Measurements from ENCODE around the gene ILRUN.
"Not testable (repeated sequence)": the region's sequence is repeated elsewhere in the genome, so short reads cannot be mapped to it uniquely, and the experiment has no call there.

ILRUN gene

DNA sequence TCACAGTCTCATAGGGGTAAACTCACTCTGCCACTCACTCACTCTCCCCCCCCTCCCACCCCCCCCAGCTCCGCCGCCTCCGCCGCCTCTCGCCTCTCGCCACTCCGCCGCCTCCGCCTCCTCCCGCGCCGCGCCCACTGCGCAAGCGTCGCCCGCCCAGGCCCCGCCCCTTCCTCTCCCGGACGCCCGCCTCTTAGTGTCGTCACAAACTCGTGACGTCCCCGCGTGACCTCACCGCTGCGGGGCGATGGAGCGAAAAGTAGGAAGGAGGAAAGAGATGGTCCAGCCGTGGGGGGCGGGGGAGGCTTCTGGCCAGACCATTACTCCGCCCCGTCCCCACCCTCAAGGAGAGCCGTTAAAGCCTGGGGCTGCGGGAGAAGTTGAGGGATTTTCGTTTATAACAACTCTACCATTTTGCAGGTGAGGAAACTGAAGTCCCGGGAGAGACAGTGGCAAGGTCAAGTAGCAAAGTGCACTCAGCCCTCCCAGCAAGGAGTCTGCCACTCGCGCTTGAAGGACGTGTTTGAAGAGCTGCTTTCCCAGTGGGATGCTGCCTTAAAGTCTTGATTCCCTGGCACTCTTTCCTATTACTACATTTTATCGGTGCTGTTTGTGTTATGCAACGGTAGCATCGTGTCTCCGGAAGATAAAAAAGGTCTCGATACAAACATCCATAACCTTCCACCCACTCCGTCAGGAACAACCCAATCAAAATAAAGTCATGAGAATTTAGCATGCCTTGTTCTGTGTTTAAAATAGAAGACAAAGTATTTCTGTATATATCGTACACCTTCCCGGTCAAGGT, at the start of gene ILRUN:
Gene ILRUN, minus strand, starts transcription at position 29 of the 805 bp plus-strand sequence. CDS start 164 bp downstream, outside the sequence.
- peak; percentile 86 to 94 for DNase-seq

DNA sequence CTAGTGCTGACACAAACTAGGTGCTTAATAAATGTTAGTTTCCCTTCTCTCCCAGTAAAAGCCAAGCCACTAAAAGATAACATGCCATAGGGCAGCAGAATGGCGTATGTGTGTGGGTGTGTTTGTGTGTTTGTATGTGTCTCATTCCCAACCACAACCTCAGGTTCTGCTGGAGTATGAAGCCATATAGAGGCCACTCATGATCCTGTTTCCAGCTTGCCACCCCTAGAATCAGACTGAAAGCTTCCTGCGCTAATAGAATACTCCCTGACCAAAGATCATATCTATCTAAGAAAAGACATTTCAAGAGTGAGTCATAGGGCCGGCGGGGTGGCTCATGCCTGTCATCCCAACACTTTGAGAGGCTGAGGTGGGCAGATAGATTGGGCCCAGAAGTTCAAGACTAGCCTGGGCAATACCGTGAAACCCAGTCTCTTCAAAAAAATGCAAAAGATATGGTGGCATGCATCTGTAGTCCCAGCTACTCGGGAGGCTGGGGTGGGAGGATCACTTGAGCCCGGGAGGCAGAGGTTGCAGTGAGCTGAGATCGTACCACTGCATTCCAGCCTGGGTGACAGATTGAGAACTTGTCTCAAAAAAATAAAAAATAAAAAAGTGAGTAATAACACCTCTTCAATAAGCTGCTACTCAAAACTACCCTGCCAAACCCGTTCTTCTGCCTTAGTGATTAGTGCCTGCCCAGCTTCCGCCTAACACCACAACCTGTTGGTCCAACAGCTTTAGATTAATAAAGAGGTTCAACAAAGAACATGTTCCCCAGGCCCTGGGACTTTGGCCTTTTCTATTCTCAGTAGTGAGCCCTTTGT, 48.9 kb upstream of the ILRUN start:
- no peak for DNase-seq

DNA sequence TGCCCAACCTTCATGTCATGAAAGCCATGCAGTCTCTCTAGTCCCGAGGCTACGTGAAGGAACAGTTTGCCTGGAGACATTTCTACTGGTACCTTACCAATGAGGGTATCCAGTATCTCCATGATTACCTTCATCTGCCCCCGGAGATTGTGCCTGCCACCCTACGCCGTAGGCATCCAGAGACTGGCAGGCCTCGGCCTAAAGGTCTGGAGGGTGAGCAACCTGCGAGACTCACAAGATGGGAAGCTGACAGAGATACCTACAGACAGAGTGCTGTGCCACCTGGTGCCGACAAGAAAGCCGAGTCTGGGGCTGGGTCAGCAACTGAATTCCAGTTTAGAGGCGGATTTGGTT, 47.7 kb upstream of the ILRUN start:
- not testable (repeated sequence) for DNase-seq

DNA sequence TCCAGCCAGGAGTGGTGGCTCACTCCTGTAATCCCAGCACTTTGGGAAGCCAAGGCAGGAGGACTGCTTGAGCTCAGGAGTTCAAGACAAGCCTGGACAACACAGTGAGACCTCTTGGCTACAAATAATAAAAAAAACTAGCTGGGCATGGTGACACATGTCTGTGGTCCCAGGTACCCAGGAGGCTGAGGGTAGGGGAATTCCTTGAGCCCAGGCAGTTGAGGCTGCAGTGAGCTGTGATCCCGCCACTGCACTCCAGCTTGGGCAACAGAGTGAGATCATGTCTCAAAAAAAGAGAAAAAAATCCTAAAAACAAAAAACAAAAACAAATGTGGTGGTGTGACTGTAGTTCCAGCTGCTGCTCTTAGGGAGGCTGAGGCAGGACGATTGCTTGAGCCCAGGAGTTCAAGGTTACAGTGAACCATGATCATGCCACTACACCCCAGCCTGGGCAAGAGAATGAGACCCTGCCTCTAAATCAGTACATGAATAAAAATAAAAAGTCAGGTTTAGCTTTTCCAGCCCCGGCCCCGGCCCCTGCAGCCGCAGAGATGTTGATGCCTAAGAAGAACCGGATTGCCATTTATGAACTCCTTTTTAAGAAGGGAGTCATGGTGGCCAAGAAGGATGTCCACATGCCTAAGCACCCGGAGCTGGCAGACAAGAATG, 47.2 kb upstream of the ILRUN start:
- no peak for DNase-seq

DNA sequence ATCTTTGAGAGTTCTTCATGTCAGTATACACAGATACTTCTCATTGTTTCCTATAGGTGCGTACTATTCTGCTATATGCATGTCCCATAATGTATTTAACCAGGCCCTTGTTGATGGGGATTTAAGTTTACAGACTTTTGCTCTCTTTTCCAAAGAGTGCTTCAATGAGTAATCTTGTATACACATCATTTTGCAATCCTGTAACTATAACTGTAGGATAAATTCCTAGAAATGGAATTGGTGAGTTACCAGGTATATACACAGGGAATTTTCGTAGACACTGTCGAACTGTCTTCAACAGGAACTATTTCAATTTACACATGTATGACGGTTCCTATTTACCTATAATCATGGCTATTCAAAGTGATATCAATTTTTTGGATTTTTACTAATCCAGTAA, 45.5 kb upstream of the ILRUN start:
- no peak for DNase-seq

DNA sequence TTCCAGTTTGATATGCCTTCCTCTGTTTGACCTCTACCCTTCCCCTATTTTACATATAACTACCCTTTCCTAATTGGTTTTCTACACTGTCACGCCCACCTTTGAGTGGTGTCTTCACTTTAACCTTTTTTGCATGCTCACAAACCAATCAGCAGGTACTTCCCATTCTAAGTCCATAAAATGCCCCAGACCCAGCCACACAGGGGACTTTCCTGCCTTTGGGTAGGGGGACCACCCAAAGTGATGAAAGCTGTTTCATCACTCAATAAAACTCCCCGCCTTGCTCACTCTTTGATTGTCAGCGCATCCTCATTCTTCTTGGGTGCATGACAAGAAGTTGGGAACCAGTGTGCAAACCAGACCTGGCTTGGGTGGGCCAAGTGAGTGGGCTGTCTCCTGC, 40.3 kb upstream of the ILRUN start:
- no peak for DNase-seq

DNA sequence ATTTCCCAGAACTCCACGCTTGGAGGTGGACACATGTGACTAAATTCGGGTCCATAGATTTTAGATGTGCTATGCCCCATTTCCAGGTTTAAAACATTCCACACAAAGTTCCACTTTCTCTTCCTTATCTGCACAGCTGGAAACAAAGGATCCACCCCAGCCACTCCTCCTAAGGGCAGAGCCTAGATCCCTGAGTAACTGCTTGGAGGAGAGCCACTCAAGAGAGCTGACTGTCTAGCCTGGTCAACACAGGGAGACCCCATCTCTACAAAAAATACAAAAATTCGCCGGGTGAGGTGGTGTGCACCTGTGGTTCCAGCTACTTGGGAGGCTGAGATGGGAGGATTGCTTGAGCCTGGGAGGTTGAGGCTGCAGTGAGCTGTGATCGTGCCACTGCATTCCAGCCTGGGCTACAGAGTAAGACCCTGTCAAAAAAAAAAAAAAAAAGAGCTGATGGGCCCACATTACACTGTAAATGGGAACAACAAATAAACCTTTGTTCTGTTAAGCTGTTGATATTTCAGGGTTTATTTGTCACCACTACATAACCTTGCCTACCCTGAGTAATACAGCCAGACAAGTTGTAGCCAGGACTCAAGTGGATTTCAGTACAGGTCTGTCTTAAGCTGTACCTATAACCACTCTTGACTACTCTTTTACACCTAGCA, 35.0 kb upstream of the ILRUN start:
- no peak for DNase-seq

DNA sequence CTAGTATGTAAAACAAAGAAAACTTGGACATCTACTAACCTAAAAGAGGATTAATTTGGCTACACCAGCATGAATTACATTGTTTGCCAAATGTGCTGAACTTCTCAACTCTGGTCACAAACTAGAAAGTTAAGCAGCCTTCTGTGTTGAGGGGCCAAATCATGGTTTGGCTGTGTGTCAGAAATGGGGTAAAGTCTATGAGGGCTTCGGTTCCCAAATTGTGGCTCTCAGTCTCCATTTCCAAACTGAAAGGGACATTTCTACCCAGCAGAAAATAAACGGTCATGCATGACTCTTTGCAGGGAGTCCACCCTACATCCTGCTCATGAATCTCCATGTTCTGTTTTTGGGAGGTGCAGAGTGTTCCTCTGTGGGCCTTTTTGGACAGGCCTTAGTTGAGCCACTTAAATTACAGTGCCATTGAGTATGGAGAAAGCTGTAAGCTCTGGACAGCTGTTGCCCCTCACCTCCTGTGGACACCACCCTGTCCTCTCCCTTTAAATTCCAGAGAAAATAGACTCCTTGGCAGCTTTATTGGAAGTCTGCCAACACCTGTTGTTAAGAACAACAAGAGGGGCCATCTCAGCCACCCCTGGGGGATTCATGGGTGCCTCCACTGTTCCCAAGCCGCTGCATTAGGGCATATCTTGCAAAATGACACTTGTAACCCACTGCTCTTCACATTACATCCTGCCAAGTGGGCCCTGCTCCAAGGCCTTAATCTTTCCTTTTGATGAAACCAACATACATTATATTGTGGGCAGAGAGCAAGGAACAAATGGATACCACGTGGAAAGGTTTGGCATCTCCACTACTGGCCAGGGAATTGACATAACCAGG, 33.3 kb upstream of the ILRUN start:
- DNase-seq, result no peak

DNA sequence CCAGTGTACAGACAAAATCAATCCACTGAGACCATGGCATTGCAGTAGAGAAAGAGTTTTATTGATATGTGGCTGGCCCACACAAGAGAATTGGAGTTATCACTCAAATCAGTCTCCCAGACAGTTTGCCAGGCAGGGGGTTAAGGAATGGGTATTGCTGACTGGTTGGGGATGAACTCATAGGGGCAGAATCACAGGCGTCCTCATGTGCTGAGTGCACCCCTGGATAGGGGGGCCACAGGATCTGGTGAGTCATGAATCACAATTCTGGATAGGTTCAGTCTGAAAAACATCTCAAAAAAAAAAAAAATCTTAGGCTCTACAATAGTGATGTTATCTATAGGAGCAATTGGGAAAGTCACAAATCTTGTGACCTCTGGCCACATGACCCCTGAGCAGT, 29.5 kb upstream of the ILRUN start:
- DNase-seq, result no peak

DNA sequence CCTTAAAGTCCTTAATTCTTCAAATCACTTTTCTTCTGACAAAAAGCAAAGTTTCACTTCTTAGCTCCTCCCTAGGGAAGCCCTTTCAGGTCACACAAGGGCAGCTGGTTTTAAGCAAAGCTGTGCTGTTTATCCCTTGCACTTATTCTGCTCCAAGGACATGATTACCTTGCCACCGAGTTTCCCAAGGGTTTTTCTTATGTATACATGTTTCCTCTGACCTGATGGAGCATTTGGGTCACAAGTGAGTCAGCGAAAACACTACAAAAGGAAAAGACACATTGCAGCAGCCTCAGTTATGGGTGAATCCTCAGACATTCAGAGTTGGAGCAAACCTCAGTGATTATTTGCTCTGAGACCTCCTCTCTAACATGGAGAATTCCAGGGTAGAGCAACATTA, 26.6 kb upstream of the ILRUN start:
- no peak for DNase-seq

DNA sequence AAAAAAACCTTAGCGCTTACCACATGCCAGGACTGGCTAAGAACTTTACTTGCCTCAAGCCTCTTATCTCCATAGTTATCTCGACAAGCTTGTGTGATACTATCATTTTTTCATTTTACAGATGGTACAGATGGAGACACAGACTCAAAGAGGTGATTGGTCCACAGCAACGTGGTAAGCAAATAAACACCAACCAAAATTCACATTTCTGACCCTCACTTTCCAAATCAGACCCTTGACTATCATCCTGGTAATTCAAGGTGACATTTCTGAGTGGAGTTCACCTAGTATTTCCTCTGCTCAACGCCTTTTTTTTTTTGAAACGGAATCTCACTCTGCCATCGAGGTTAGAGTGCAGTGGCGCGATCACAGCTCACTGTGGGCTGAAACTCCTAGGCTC, 25.9 kb upstream of the ILRUN start:
- no peak for DNase-seq

DNA sequence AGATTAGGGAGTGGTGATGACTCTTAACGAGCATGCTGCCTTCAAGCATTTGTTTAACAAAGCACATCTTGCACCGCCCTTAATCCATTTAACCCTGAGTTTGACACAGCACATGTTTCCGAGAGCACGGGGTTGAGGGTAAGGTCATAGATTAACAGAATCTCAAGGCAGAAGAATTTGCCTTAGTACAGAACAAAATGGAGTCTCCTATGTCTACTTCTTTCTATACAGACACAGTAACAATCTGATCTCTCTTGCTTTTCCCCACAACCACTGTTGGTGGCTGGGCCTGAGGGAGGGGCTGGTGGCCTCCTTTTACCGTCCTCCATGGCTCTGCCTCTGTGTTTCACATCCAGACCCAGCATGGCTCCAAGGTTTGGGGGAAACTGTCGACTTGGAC, 23.6 kb upstream of the ILRUN start:
- not testable (repeated sequence) for DNase-seq

DNA sequence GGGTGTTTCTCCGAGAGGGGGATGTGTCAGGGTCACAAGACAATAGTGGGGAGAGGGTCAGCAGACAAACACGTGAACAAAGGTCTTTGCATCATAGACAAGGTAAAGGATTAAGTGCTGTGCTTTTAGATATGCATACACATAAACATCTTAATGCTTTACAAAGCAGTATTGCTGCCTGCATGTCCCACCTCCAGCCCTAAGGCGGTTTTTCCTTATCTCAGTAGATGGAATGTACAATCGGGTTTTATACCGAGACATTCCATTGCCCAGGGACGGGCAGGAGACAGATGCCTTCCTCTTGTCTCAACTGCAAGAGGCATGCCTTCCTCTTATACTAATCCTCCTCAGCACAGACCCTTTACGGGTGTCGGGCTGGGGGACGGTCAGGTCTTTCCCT, 23.1 kb upstream of the ILRUN start:
- not testable (repeated sequence) for DNase-seq

DNA sequence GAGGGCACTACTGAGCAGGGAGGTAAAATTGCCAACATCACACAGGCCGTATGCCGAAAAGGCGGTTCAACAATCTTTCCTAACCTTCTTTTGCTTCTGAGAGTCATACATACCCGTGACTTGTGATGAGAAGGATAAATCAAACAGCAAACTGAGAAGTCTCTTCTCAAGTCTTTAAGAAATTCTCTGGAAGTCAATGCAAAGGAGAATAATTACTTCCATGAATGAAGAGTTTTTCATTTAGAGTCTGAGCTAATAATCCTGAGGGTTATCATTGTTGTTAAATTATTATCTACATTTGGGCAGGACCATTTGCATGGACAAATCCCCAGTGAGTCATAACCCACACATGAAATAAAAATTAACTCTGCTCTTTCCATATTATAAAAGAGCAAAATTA, 22.4 kb upstream of the ILRUN start:
- DNase-seq, result no peak

DNA sequence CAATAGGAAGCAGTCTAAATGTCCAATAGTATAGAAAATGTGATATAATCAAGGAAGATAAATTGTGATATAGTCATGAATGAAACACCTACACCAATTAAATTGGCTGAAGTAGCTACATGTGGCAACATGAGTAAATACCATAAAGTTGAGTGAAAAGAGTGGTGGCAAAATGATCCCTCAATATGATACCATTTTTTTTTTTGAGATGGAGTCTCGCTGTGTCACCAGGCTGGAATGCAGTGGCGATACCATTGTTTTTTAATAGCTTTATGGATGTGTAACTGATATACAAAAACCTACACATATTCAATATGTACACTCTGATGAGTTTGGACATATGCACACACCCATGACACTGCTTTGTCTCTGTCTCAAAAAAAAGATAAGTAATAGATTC, 20.9 kb upstream of the ILRUN start:
- no peak for DNase-seq

DNA sequence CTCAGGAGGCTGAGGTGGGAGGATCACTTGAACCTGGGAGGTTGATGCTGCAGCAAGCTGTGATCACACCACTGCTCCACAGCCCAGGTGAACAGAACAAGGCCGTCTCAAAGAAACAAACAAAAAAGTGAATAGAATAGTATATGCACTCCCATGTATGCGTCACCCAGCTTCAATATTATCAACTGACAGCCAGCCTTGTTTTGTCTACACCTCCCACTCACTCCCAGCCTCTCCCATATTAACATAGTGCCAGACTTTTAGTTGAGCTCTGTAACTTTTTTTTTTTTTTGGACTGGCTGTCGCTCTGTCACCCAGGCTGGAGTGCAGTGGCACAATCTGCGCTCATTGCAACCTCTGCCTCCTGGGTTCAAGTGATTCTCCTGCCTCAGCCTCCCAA, 18.1 kb upstream of the ILRUN start:
- no peak for DNase-seq

DNA sequence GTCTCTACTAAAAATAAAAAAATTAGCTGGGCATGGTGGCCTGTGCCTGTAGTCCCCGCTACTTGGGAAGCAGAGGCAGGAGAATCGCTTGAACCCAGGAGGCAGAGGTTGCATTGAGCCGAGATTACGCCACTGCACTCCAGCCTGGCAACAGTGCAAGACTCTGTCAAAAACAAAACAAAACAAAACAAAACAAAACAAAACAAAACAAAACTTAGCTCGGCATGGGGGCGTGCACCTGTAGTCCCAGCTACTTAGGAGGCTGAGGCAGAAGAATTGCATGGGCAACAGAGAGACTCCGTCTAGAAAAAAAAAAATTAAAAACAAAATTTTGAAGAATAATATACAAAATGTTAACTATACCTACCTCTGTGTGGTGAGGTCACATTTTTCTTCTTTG, 16.3 kb upstream of the ILRUN start:
- not testable (repeated sequence) for DNase-seq

DNA sequence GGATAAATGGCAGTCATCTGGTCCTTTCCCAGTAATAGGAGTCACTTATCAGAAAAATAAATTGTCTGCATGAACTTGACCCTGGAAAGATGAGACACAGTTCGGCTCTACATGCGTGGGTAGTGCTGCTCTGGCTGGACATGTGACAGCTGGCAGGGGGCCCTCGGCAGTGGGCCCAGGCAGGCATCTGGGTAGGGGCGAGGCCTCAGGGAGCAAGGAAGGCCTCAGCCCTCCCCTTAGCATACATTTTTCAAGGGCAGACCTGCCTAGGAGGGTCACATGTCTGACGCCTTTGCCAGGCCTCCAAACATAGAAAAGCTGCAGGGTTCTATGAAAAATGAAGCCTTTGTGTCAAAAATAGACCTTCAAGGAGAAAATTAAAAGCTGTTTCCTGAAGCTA, 12.8 kb upstream of the ILRUN start:
- no peak for DNase-seq

DNA sequence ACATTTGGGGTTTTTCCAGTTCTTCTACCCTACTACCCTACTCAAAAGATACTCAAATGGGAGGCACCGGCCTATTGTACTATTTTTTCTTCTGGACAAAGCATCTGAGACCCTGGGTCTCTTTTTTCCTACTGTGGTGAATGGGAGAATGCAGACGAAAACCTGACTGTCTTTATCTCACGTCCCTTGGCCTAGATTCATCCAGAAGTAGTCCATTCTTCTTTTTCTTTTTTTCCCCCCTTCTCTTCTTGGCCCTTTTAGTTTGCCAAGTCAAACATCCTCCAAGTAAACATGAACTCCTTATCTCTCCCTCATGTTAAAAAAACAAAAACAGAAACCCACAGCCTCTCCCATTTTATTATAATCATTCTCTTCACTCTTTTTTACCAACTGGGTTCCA, 8.7 kb upstream of the ILRUN start:
- DNase-seq, result no peak

DNA sequence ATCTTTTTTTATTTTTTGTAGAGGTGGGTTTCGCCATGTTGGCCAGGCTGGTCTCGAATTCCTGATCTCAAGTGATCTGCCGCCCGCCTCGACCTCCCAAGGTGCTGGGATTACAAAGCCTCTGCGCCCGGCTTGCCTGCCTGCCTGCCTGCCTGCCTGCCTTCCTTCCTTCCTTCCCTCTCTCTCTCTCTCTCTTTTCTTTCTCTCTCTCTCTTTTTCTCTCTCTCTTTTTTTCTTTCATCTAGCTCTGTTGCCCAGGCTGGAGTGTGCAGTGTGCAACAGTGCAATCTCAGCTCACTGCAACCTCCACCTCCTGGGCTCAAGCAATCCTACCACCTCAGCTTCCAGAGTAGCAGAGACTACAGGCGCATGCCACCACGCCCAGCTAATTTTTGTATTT, 4.6 kb upstream of the ILRUN start:
- DNase-seq, result no peak

DNA sequence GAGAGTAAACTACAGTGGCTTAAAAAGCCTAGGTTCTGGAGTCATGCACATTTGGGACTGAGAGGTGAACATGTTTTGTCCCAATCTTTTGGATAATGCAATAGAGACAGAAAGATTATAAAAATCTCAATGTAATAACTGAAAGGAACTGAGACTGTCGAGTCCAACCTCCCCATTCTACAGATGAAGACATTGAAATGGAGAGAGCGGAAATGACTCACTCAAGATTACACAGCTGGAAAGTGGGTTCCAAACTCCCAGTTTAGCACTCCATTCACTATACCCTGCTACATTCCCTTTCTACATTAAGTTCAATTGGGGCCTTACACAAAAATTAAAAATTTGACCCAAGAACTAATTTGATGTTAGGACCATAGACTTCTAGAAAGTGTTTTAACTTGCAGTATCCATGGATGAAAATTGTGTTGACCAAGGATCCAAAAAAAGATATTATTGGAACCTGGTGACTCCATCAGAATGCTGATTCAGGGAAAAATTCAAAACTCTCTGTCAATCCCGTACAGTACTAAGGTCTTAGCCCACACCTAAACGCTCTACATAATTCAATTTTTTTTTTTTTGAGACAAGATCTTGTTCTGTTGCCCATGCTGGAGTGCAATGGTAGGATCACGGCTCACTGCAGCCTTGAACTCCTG, 1.5 kb upstream of the ILRUN start:
- DNase-seq, result no peak

DNA sequence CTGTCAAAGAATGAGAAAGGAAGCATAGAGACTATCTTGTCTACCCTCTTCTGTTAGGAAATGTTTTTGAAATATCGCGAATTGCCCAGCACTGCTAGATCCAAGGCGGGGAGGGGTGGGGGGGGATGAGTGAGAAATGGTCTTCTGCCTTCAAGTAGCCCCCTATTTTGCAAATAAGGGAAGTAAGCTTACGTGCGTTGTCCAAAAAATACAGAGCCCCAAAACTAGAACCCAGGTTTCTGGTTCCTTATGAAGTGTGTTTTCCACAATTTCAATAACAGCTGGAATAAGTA, 923 bp upstream of the ILRUN start:
- DNase-seq, result no peak

Data from NCI-H187 (cell line).